NCI-H2107 (cell line): Measurements from ENCODE around the gene NCF4.

ENCODE experiments used
- DNase-seq: peaks from one replicate; lab custom pipeline; 2025; lab: John Stamatoyannopoulos, UW

NCF4 gene

GRCh38 chr22:36864454-36865215 is 3.8 kb downstream of the NCF4 start:
- DNase-seq = no peak

- no peak for DNase-seq
Measured at GRCh38 chr22:36865346-36865745, 4.5 kb downstream of the NCF4 start.

GRCh38 chr22:36867695-36868094 is 6.9 kb downstream of the NCF4 start:
- DNase-seq = no peak

GRCh38 chr22:36868546-36869181 is 7.9 kb downstream of the NCF4 start:
- no peak for DNase-seq

GRCh38 chr22:36870250-36870649 is 9.4 kb downstream of the NCF4 start:
- no peak for DNase-seq

- no peak for DNase-seq
Measured at GRCh38 chr22:36871669-36872081, 10.9 kb downstream of the NCF4 start.

- no peak for DNase-seq
Measured at GRCh38 chr22:36872084-36872483, 11.3 kb downstream of the NCF4 start.

GRCh38 chr22:36872866-36873498 is 12.2 kb downstream of the NCF4 start:
- no peak for DNase-seq

GRCh38 chr22:36873614-36874308 is 13.0 kb downstream of the NCF4 start:
- no peak for DNase-seq

GRCh38 chr22:36874309-36874696 is 13.5 kb downstream of the NCF4 start:
- DNase-seq = no peak

GRCh38 chr22:36874736-36875135 is 13.9 kb downstream of the NCF4 start:
- DNase-seq = no peak

- no peak for DNase-seq
Measured at GRCh38 chr22:36875741-36876140, 14.9 kb downstream of the NCF4 start.

- DNase-seq = no peak
Measured at GRCh38 chr22:36879775-36880174, 19.0 kb downstream of the NCF4 start.

GRCh38 chr22:36881504-36882245 is 20.9 kb downstream of the NCF4 start:
- DNase-seq = no peak

- DNase-seq = no peak
Measured at GRCh38 chr22:36884349-36885158, 23.7 kb downstream of the NCF4 start.

- no peak for DNase-seq
Measured at GRCh38 chr22:36885474-36885873, 24.7 kb downstream of the NCF4 start.

GRCh38 chr22:36886016-36886415 is 25.2 kb downstream of the NCF4 start:
- DNase-seq = no peak

GRCh38 chr22:36887162-36887561 is 26.4 kb downstream of the NCF4 start:
- no peak for DNase-seq

GRCh38 chr22:36891646-36892045 is 30.8 kb downstream of the NCF4 start:
- no peak for DNase-seq

GRCh38 chr22:36892292-36892691 is 31.5 kb downstream of the NCF4 start:
- DNase-seq = no peak

GRCh38 chr22:36893262-36893661 is 32.5 kb downstream of the NCF4 start:
- DNase-seq = no peak
